Urinary bladder (tissue), 4 donors: ENCODE measurements around the gene SERTAD1. TPM values are rescaled to one million over a fixed set of nuclear protein-coding genes. Genes with fewer than 3 reads are reported as not detected.

Experiments used
- DNase-seq: peaks from one replicate; pipeline ENCODE4 v3.0.0-alpha.2; 2015; ENCODE audit errors: extremely low spot score
- H3K27ac ChIP-seq: one replicate; pipeline ENCODE4 v1.5.1; 2013; ENCODE audit warnings: low read depth, mild to moderate bottlenecking, moderate library complexity
- H3K36me3 ChIP-seq: one replicate; pipeline ENCODE4 v1.6.1; 2013; ENCODE audit warnings: mild to moderate bottlenecking, moderate library complexity; ENCODE audit not compliant: insufficient read depth
- H3K4me1 ChIP-seq: one replicate; pipeline ENCODE4 v1.6.1; 2013; ENCODE audit warnings: mild to moderate bottlenecking, moderate library complexity; ENCODE audit not compliant: insufficient read depth
- H3K4me3 ChIP-seq: one replicate; pipeline ENCODE4 v1.5.1; 2013; ENCODE audit warnings: low read depth, low read length
- WGBS: extraction: QIAGEN DNeasy Blood & Tissue Kit; methylation state at CpG from one replicate; pipeline ENCODE4 v1.1.7; 2013; 5-methylcytosine and 5-hydroxymethylcytosine counted together
- polyA plus RNA-seq: library from polyadenylated mRNA; stranded (reverse); fragments of 200-250 nt; gene quantifications from one replicate; pipeline ENCODE4 v1.2.3, GENCODE V29; 2013
- total RNA-seq: library from RNA; depleted of rRNA; stranded (reverse); fragments of >200 nt; gene quantifications from one replicate; pipeline ENCODE4 v1.2.3, GENCODE V29; 2014
- donor health status: healthy with polysubstance abuse.
- donor health status: healthy.

SERTAD1 gene
- total and polyA plus RNA-seq, 2 donors: 6.8 to 24.5 TPM

GRCh38 chr19:40393894-40394815 is 31.6 kb downstream of the SERTAD1 start:
- H3K27ac ChIP-seq: no peak overlapping the region
- H3K4me3 ChIP-seq: no peak overlapping the region
- no peaks in the 10 kb centered on the region for H3K4me1 ChIP-seq
- no peaks in the 10 kb centered on the region for H3K36me3 ChIP-seq
- 89% methylated on average over 41 of the region's 41 CpGs for WGBS
- DNase-seq: no peak

- Histone ChIP-seq H3K4me1 (no peaks in the 10 kb centered on the region), H3K4me3 (no peak overlapping the region), H3K36me3 (no peaks in the 10 kb centered on the region), H3K27ac (no peak overlapping the region)
- peak; percentile 56 for DNase-seq
- 44% methylated on average over 9 of the region's 9 CpGs for WGBS
Measured at GRCh38 chr19:40392894-40393517, 32.8 kb downstream of the SERTAD1 start.

- H3K36me3 ChIP-seq: no peaks in the 10 kb centered on the region
- no peak overlapping the region for H3K4me3 ChIP-seq
- no peaks in the 10 kb centered on the region for H3K4me1 ChIP-seq
- H3K27ac ChIP-seq: peak overlapping the region; percentile 48
- DNase-seq: no peak
- 74% methylated on average over 8 of the region's 8 CpGs for WGBS
Measured at GRCh38 chr19:40392123-40392522, 33.7 kb downstream of the SERTAD1 start.

GRCh38 chr19:40390084-40390742 is 35.6 kb downstream of the SERTAD1 start, which contains the start of gene HIPK4:
TSS of gene HIPK4 (minus strand) at chr19:40390181. CDS start at chr19:40389902, 279 bp downstream.
- no peak for DNase-seq
- H3K4me3 ChIP-seq: no peak within 1 kb of the TSS
- H3K36me3 ChIP-seq: no peaks in the 10 kb centered on the region
- 84% methylated on average over 10 of the region's 10 CpGs for WGBS
- H3K4me1 ChIP-seq: no peaks in the 10 kb centered on the region
- no peak within 1 kb of the TSS for H3K27ac ChIP-seq

GRCh38 chr19:40389404-40390083 is 36.2 kb downstream of the SERTAD1 start:
- no peaks in the 10 kb centered on the region for H3K36me3 ChIP-seq
- no peaks in the 10 kb centered on the region for H3K4me1 ChIP-seq
- no peak overlapping the region for H3K4me3 ChIP-seq
- no peak for DNase-seq
- WGBS: 96% methylated on average over 33 of the region's 33 CpGs
- H3K27ac ChIP-seq: no peak overlapping the region

- no peak for DNase-seq
- 76% methylated on average over 3 of the region's 3 CpGs for WGBS
- no peaks in the 10 kb centered on the region for H3K36me3 ChIP-seq
Measured at GRCh38 chr19:40388481-40388880, 37.3 kb downstream of the SERTAD1 start.

GRCh38 chr19:40387155-40387554 is 38.6 kb downstream of the SERTAD1 start:
- Histone ChIP-seq H3K4me1 (no peaks in the 10 kb centered on the region), H3K27ac (no peak overlapping the region), H3K4me3 (no peak overlapping the region), H3K36me3 (no peaks in the 10 kb centered on the region)
- WGBS: 91% methylated on average over 10 of the region's 10 CpGs
- DNase-seq: no peak

More at GRCh38 chr19:40388481-40388880, 37.3 kb downstream of the SERTAD1 start:
- Histone ChIP-seq H3K4me1 (no peaks in the 10 kb centered on the region), H3K4me3 (no peak overlapping the region), H3K27ac (no peak overlapping the region)

GRCh38 chr19:40383668-40384248 is 42.0 kb downstream of the SERTAD1 start:
- Histone ChIP-seq H3K36me3 (no peaks in the 10 kb centered on the region), H3K4me3 (no peak overlapping the region), H3K27ac (no peak overlapping the region), H3K4me1 (no peaks in the 10 kb centered on the region)
- DNase-seq: no peak
- 85% methylated on average over 28 of the region's 28 CpGs for WGBS

GRCh38 chr19:40381321-40381720 is 44.5 kb downstream of the SERTAD1 start:
- no peaks in the 10 kb centered on the region for H3K4me1 ChIP-seq
- WGBS: 79% methylated on average over 3 of the region's 3 CpGs
- H3K36me3 ChIP-seq: peaks cover 8% of the 10 kb centered on the region
- H3K27ac ChIP-seq: no peak overlapping the region
- DNase-seq: no peak
- no peak overlapping the region for H3K4me3 ChIP-seq

GRCh38 chr19:40380199-40381037 is 45.4 kb downstream of the SERTAD1 start:
- H3K4me3 ChIP-seq: no peak overlapping the region
- DNase-seq: no peak
- 86% methylated on average over 37 of the region's 37 CpGs for WGBS
- H3K36me3 ChIP-seq: peaks cover 8% of the 10 kb centered on the region
- no peaks in the 10 kb centered on the region for H3K4me1 ChIP-seq
- no peak overlapping the region for H3K27ac ChIP-seq

- 81% methylated on average over 11 of the region's 11 CpGs for WGBS
- no peaks in the 10 kb centered on the region for H3K4me1 ChIP-seq
- no peak for DNase-seq
- H3K36me3 ChIP-seq: peaks cover 8% of the 10 kb centered on the region
- no peak overlapping the region for H3K4me3 ChIP-seq
- H3K27ac ChIP-seq: no peak overlapping the region
Measured at GRCh38 chr19:40379446-40380198, 46.2 kb downstream of the SERTAD1 start.

GRCh38 chr19:40378509-40378908 is 47.3 kb downstream of the SERTAD1 start:
- no peak for DNase-seq
- WGBS: 84% methylated on average over 2 of the region's 2 CpGs
- H3K27ac ChIP-seq: no peak overlapping the region
- no peaks in the 10 kb centered on the region for H3K4me1 ChIP-seq
- peaks cover 8% of the 10 kb centered on the region for H3K36me3 ChIP-seq
- H3K4me3 ChIP-seq: no peak overlapping the region
